ENCODE measurements around the gene TMC4. TPM values are rescaled to one million over a fixed set of nuclear protein-coding genes. Genes with fewer than 3 reads are reported as not detected.
A peak's percentile ranks its signal among the peaks of the same experiment; 100 is the strongest.

The TMC4 gene
- total and polyA plus RNA-seq, 4 donors: 0.23 to 2.4 (median 1.4) TPM

DNA sequence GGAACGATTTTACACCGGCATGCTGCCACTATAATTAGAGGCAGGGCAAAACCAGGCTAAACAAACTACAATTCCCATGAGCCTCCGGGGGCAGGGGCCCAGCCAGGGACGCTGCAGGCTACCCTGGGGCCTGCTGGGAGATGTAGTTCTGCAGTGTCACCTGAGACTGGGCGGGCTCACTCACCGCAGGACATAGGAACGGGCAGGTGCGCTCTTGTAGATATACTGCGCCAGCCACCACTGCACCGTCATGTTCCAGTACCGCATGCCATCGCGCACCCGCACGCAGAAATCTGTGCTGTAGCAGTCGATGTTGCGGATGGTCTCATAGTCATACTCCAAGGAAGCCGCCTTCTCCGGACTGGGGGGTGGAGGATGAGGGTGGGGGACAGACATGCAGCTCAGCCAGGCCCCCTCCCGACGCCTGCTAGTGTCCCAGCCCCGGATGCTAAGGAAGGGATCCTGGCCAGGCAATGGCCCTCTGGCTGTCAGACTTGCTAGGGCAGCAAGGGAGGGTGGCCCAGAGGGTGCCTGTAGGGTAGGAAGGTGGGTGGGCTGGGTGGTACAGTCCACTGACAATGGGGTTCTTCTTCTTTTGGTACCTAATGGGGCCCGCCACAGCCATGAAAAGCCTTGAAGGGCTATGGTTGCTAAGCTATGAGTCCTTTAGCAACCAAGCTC, 5.8 kb upstream of the TMC4 start:
- Histone ChIP-seq H3K36me3 (ENCODE audit: control insufficient read depth in 4 of 4, insufficient read depth in 3 of 4, low read depth in 1 of 4, low read length in 3 of 4) (peaks cover 0 to 16% (median 6%) of the 10 kb centered on the region in 4 donors), H3K9me3 (ENCODE audit: control insufficient read depth in 4 of 4, low read length in 3 of 4) (no peaks in the 10 kb centered on the region), H3K4me1 (ENCODE audit: control insufficient read depth in 4 of 4, insufficient read depth in 4 of 4, low read length in 3 of 4) (no peaks in the 10 kb centered on the region), H3K27ac (ENCODE audit: low read depth in 1 of 2, low read length in 2 of 2) (no peak overlapping the region), H3K4me3 (ENCODE audit: low read depth in 1 of 3, low read length in 3 of 3) (no peak overlapping the region), H3K9ac (ENCODE audit: low read depth in 1 of 2, low read length in 2 of 2) (no peak overlapping the region), H3K27me3 (ENCODE audit: control insufficient read depth in 4 of 4, insufficient read depth in 4 of 4, low read length in 3 of 4) (no peaks in the 10 kb centered on the region)
- 87% methylated on average over 23 of the region's 23 CpGs for WGBS
- TF ChIP-seq JUND (IDR thresholded peaks at IDR 0.05): no peak
- TF ChIP-seq TAF1 (conservative IDR thresholded peaks at IDR 0.05): no peak
- no peak for TF ChIP-seq HNF4A (conservative IDR thresholded peaks at IDR 0.05)
- TF ChIP-seq, protein P1, sequence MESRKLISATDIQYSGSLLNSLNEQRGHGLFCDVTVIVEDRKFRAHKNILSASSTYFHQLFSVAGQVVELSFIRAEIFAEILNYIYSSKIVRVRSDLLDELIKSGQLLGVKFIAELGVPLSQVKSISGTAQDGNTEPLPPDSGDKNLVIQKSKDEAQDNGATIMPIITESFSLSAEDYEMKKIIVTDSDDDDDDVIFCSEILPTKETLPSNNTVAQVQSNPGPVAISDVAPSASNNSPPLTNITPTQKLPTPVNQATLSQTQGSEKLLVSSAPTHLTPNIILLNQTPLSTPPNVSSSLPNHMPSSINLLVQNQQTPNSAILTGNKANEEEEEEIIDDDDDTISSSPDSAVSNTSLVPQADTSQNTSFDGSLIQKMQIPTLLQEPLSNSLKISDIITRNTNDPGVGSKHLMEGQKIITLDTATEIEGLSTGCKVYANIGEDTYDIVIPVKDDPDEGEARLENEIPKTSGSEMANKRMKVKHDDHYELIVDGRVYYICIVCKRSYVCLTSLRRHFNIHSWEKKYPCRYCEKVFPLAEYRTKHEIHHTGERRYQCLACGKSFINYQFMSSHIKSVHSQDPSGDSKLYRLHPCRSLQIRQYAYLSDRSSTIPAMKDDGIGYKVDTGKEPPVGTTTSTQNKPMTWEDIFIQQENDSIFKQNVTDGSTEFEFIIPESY (IDR thresholded peaks at IDR 0.05): no peak
- TF ChIP-seq YY1 (IDR thresholded peaks at IDR 0.05): no peak
- TF ChIP-seq, protein P2, sequence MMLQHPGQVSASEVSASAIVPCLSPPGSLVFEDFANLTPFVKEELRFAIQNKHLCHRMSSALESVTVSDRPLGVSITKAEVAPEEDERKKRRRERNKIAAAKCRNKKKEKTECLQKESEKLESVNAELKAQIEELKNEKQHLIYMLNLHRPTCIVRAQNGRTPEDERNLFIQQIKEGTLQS (IDR thresholded peaks at IDR 0.05): no peak
- TF ChIP-seq, protein P3, sequence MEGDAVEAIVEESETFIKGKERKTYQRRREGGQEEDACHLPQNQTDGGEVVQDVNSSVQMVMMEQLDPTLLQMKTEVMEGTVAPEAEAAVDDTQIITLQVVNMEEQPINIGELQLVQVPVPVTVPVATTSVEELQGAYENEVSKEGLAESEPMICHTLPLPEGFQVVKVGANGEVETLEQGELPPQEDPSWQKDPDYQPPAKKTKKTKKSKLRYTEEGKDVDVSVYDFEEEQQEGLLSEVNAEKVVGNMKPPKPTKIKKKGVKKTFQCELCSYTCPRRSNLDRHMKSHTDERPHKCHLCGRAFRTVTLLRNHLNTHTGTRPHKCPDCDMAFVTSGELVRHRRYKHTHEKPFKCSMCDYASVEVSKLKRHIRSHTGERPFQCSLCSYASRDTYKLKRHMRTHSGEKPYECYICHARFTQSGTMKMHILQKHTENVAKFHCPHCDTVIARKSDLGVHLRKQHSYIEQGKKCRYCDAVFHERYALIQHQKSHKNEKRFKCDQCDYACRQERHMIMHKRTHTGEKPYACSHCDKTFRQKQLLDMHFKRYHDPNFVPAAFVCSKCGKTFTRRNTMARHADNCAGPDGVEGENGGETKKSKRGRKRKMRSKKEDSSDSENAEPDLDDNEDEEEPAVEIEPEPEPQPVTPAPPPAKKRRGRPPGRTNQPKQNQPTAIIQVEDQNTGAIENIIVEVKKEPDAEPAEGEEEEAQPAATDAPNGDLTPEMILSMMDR (IDR thresholded peaks at IDR 0.05; ENCODE audit: low read depth, low read length, missing input control): no peak
- no peak for TF ChIP-seq SP1 (IDR thresholded peaks at IDR 0.05)
- TF ChIP-seq RAD21 (IDR thresholded peaks at IDR 0.05): no peak
- TF ChIP-seq, protein P4, sequence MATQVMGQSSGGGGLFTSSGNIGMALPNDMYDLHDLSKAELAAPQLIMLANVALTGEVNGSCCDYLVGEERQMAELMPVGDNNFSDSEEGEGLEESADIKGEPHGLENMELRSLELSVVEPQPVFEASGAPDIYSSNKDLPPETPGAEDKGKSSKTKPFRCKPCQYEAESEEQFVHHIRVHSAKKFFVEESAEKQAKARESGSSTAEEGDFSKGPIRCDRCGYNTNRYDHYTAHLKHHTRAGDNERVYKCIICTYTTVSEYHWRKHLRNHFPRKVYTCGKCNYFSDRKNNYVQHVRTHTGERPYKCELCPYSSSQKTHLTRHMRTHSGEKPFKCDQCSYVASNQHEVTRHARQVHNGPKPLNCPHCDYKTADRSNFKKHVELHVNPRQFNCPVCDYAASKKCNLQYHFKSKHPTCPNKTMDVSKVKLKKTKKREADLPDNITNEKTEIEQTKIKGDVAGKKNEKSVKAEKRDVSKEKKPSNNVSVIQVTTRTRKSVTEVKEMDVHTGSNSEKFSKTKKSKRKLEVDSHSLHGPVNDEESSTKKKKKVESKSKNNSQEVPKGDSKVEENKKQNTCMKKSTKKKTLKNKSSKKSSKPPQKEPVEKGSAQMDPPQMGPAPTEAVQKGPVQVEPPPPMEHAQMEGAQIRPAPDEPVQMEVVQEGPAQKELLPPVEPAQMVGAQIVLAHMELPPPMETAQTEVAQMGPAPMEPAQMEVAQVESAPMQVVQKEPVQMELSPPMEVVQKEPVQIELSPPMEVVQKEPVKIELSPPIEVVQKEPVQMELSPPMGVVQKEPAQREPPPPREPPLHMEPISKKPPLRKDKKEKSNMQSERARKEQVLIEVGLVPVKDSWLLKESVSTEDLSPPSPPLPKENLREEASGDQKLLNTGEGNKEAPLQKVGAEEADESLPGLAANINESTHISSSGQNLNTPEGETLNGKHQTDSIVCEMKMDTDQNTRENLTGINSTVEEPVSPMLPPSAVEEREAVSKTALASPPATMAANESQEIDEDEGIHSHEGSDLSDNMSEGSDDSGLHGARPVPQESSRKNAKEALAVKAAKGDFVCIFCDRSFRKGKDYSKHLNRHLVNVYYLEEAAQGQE (IDR thresholded peaks at IDR 0.05): no peak
- TF ChIP-seq HNF4G (IDR thresholded peaks at IDR 0.05): no peak
- TF ChIP-seq GABPA (IDR thresholded peaks at IDR 0.05 in 1 of 2, conservative IDR thresholded peaks at IDR 0.05 in 1 of 2): no peak
- TF ChIP-seq EGR1 (IDR thresholded peaks at IDR 0.05; ENCODE audit: low read depth in 2 of 2): no peak
- no peak for TF ChIP-seq FOXA2 (IDR thresholded peaks at IDR 0.05)
- TF ChIP-seq RXRA (IDR thresholded peaks at IDR 0.05): no peak
- TF ChIP-seq, protein P5, sequence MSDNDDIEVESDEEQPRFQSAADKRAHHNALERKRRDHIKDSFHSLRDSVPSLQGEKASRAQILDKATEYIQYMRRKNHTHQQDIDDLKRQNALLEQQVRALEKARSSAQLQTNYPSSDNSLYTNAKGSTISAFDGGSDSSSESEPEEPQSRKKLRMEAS (IDR thresholded peaks at IDR 0.05): no peak
- no peak for TF ChIP-seq FOXA1 (IDR thresholded peaks at IDR 0.05)
- TF ChIP-seq NR2F2 (IDR thresholded peaks at IDR 0.05): no peak
- DNase-seq (ENCODE audit: low spot score): peak; percentile 70
